Head of caudate nucleus (tissue), 42 donors: Measurements from ENCODE around the gene GGT7.
"Not testable (repeated sequence)": the region's sequence is repeated elsewhere in the genome, so short reads cannot be mapped to it uniquely, and the experiment has no call there.

Experiments used
- DNase-seq, 42 donors: peaks; one replicate each; pipeline versions ENCODE4 v3.0.0 to v3.0.0-alpha.2; 2020 to 2021; ENCODE audit warnings: mixed read lengths in 7 of 42
- intact Hi-C: fragments of 100-400 bp; cut with DNase I; formaldehyde crosslinking; loops from one replicate; pipeline ENCODE4 v1.15.0; 2022

GGT7 gene

GRCh38 chr20:34886122-34886521 lies 13.5 kb upstream of the GGT7 start:
- no peak for DNase-seq
- intact Hi-C loops = no loop called here

GRCh38 chr20:34884260-34884659 lies 11.6 kb upstream of the GGT7 start:
- DNase-seq = no peak
- intact Hi-C loops = no loop called here

- intact Hi-C loops = no loop called here
Measured at GRCh38 chr20:34883809-34884208, 11.2 kb upstream of the GGT7 start.

GRCh38 chr20:34883087-34883688 lies 10.5 kb upstream of the GGT7 start:
- intact Hi-C loops = no loop called here
- no peak for DNase-seq

More at GRCh38 chr20:34883809-34884208, 11.2 kb upstream of the GGT7 start:
- no peak for DNase-seq

GRCh38 chr20:34881689-34882088 lies 9.0 kb upstream of the GGT7 start:
- no peak for DNase-seq
- intact Hi-C loops = no loop called here

- intact Hi-C loops, DNase-seq: not testable (repeated sequence)
Measured at GRCh38 chr20:34880971-34881370, 8.3 kb upstream of the GGT7 start.

GRCh38 chr20:34880215-34880850 lies 7.7 kb upstream of the GGT7 start:
- peak in 25 of 42 donors; percentile 13 to 64 (median 41) for DNase-seq
- intact Hi-C loops = no loop called here

GRCh38 chr20:34876406-34877282 lies 4.0 kb upstream of the GGT7 start, which contains the start of gene ACSS2:
Gene ACSS2 (plus strand): TSS chr20:34876612. CDS start chr20:34876646, 34 bp downstream.
- DNase-seq = peak in 34 of 42 donors; percentile 25 to 100 (median 98)

GRCh38 chr20:34875642-34876405 lies 3.2 kb upstream of the GGT7 start:
- intact Hi-C loops = no loop called here
- DNase-seq = peak in 11 of 42 donors; percentile 97 to 100 (median 98)

More at GRCh38 chr20:34876406-34877282, 4.0 kb upstream of the GGT7 start, which contains the start of gene ACSS2:
- intact Hi-C loops = no loop called here

GRCh38 chr20:34874094-34874654 lies 1.5 kb upstream of the GGT7 start:
- peak; percentile 36 to 91 (median 82) for DNase-seq
- intact Hi-C loops = loop anchor here (5.0 kb wide), 2 partner anchors 83 to 218 kb away; partner anchors contain the start of genes GSS, MYH7B and TRPC4AP

- intact Hi-C loops = loop anchor here (5.0 kb wide), 2 partner anchors 84 to 219 kb away; partner anchors contain the start of genes GSS, MYH7B and TRPC4AP
- no peak for DNase-seq
Measured at GRCh38 chr20:34873583-34874093, 982 bp upstream of the GGT7 start.

- intact Hi-C loops = loop anchor here (5.0 kb wide), 2 partner anchors 85 to 220 kb away; partner anchors contain the start of genes GSS, MYH7B and TRPC4AP
Measured at GRCh38 chr20:34871966-34872621, 562 bp downstream of the GGT7 start.

GRCh38 chr20:34871320-34871926 lies 1.2 kb downstream of the GGT7 start:
- intact Hi-C loops = loop anchor here (5.0 kb wide), 2 partner anchors 86 to 221 kb away; partner anchors contain the start of genes GSS, MYH7B and TRPC4AP
- DNase-seq = peak in 30 of 42 donors; percentile 11 to 72 (median 44)

More at GRCh38 chr20:34871966-34872621, 562 bp downstream of the GGT7 start:
- peak in 5 of 42 donors; percentile 15 to 43 (median 19) for DNase-seq

- no peak for DNase-seq
- intact Hi-C loops = loop anchor here (10.0 kb wide), 1 partner anchor 351 kb away; no protein-coding TSS in a partner anchor
Measured at GRCh38 chr20:34864216-34864615, 8.4 kb downstream of the GGT7 start.

- DNase-seq = peak in 1 of 42 donors; percentile 26
- intact Hi-C loops = loop anchor here (10.0 kb wide), 1 partner anchor 351 kb away; no protein-coding TSS in a partner anchor
Measured at GRCh38 chr20:34863421-34863965, 9.2 kb downstream of the GGT7 start.

GRCh38 chr20:34862724-34863123 lies 9.9 kb downstream of the GGT7 start:
- no peak for DNase-seq
- intact Hi-C loops = loop anchor here (10.0 kb wide), 1 partner anchor 352 kb away; no protein-coding TSS in a partner anchor
